GM10266 (cell line): ENCODE measurements around the gene PDK3.

ENCODE experiments used
- DNase-seq: peaks from one replicate; pipeline ENCODE4 v3.0.0; 2012; ENCODE audit errors: extremely low spot score
- TF ChIP-seq, protein P1 (sequence below): IDR thresholded peaks from 2 replicates; pipeline ENCODE4 v1.5.1; 2012; ENCODE audit warnings: mild to moderate bottlenecking, low read depth; ENCODE audit not compliant: control insufficient read depth, insufficient read depth; ENCODE audit errors: missing control alignments

The PDK3 gene

DNA sequence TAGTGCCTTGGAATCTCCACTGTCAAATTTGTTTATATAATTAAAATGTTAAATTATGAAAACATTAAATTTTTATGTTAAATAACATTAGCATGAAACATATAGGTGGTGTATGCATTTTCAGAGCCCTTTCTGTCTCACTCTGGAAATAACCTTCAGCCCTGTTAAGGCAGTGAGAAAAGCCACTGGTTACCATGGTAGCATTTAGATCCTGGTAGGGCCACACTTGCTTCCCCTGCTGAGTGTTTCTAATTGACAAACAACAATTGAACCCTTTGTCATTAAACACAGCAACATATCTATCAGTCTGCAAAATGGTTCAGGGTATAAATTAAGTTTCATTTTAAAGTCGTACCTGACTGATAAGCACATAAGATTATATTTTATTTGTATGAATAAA is 63.5 kb downstream of the PDK3 start:
- TF ChIP-seq, protein P1, sequence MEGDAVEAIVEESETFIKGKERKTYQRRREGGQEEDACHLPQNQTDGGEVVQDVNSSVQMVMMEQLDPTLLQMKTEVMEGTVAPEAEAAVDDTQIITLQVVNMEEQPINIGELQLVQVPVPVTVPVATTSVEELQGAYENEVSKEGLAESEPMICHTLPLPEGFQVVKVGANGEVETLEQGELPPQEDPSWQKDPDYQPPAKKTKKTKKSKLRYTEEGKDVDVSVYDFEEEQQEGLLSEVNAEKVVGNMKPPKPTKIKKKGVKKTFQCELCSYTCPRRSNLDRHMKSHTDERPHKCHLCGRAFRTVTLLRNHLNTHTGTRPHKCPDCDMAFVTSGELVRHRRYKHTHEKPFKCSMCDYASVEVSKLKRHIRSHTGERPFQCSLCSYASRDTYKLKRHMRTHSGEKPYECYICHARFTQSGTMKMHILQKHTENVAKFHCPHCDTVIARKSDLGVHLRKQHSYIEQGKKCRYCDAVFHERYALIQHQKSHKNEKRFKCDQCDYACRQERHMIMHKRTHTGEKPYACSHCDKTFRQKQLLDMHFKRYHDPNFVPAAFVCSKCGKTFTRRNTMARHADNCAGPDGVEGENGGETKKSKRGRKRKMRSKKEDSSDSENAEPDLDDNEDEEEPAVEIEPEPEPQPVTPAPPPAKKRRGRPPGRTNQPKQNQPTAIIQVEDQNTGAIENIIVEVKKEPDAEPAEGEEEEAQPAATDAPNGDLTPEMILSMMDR, result no peak
- no peak for DNase-seq

DNA sequence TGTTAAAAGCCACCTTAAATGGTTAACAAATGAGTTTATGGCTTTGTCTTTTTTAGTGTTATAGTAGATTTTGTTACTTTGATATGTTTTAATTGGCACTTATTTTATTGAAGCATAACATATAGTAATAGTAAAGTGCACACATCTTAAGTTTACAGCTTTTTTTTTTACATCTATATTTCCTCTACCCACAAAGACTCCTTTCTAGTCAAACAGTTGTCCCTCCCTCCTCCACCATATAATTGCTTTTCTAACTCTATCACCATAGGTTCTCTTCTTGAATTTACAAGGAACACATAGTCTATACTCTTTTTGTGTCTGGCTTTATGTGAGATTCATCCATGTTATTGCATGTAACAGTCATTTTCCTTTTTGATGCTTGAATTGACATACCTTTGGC is 71.5 kb downstream of the PDK3 start:
- TF ChIP-seq, protein P1, result no peak
- no peak for DNase-seq

DNA sequence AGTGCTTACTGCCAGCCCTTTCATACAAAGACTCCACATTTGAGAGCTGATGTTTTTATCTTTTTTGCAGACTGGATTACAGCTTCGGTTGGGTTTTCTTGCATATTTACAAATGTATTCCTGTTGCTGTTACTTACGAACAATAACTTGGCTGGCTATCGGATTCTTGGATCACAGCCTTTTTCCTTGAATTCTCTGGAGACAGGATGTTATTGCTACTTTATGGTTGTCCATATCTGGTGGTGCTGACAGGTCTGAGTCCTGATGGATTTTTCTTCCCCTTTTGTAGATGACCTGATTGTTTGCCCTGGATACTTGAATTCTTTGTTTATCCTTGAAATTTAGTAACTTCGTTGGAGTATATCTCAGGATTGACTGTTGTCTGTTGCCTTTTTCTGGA is 77.7 kb downstream of the PDK3 start:
- TF ChIP-seq, protein P1, result no peak
- DNase-seq, result no peak

DNA sequence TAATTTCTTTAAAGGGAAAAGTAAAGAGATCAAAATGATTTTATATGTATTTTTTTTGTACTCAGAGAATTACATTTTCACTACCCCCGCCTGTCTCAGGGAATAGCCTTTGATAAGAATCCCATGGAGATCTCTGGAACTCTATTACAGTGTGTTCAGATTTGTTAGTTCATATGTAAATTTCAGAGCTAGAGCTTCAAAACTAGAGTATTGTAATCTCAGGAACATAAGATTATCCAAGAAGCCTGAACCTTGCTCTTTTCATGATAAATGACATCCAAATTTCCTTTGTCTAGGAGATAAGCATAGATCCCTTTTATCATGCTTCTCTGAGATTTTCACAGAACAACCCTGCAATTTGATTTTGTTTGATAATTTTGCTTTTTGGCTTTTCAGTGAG is 82.9 kb downstream of the PDK3 start:
- DNase-seq, result no peak

DNA sequence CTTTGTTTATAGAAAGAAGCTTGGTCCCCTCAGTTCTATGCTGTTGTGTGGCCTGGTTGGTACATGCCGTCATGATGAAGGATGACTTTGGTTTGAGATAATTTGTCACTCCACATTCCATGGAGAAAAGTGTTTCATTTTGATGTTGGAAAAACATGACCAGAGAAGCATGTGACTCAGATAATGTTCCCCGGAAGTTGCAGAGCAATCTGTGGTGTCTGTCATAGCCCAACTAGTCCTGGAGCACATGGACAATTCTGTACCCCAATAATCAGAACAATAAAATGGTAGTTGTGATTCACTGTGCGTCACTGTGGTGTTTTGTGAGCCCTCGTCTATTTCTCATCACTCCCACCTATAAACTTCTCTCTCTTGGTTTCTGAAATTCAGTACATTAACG is 85.1 kb downstream of the PDK3 start:
- DNase-seq, result no peak
- TF ChIP-seq, protein P1, result no peak

More for the DNA sequence above, 82.9 kb downstream of the PDK3 start:
- TF ChIP-seq, protein P1, result no peak

- DNase-seq, result no peak
- TF ChIP-seq, protein P1, result no peak
Measured at GRCh38 chrX:24553011-24553410, 87.9 kb downstream of the PDK3 start.

- TF ChIP-seq, protein P1, result no peak
- peak; percentile 7 for DNase-seq
Measured at GRCh38 chrX:24561121-24561520, 96.0 kb downstream of the PDK3 start.
